Immature natural killer cell (primary cell): ENCODE measurements around the gene ZNF316. TPM values are rescaled to one million over a fixed set of nuclear protein-coding genes. Genes with fewer than 3 reads are reported as not detected.

Experiments used
- DNase-seq, 3 donors: peaks; one replicate each; pipeline ENCODE4 v3.0.0; 2022; ENCODE audit warnings: mixed read lengths in 1 of 3
- H3K27ac Mint-ChIP-seq, 6 donors: one replicate each; pipeline ENCODE4 v1.8.0; 2020; ENCODE audit warnings: mixed read lengths in 6 of 6, mild to moderate bottlenecking in 5 of 6, inconsistent platforms in 4 of 6, moderate library complexity in 3 of 6
- H3K27me3 Mint-ChIP-seq, 3 donors: one replicate each; pipeline ENCODE4 v1.8.0; 2020 to 2021; ENCODE audit warnings: low read depth in 3 of 3, mild to moderate bottlenecking in 3 of 3, mixed read lengths in 3 of 3, moderate library complexity in 3 of 3, inconsistent platforms in 1 of 3
- H3K36me3 Mint-ChIP-seq, 3 donors: one replicate each; pipeline ENCODE4 v1.8.0; 2020; ENCODE audit warnings: mixed read lengths in 3 of 3, inconsistent platforms in 2 of 3, mild to moderate bottlenecking in 2 of 3
- H3K4me1 Mint-ChIP-seq, 2 donors: one replicate each; pipeline ENCODE4 v1.8.0; 2020; ENCODE audit warnings: inconsistent platforms in 2 of 2, mild to moderate bottlenecking in 2 of 2, mixed read lengths in 2 of 2, moderate library complexity in 1 of 2
- H3K4me3 Mint-ChIP-seq, 5 donors: one replicate each; pipeline ENCODE4 v1.8.0; 2020; ENCODE audit warnings: mild to moderate bottlenecking in 5 of 5, mixed read lengths in 5 of 5, inconsistent platforms in 3 of 5, moderate library complexity in 3 of 5
- H3K9me3 Mint-ChIP-seq, 6 donors: one replicate each; pipeline ENCODE4 v1.8.0; 2020; ENCODE audit warnings: mild to moderate bottlenecking in 6 of 6, mixed read lengths in 6 of 6, inconsistent platforms in 4 of 6, moderate library complexity in 3 of 6
- polyA plus RNA-seq, 3 donors: library from polyadenylated mRNA; unstranded; fragments of 300-500 nt; fragmentation: Illumina TruSeq; gene quantifications; one replicate each; pipeline ENCODE4 v1.2.3, GENCODE V29; 2021

Gene ZNF316
- 1 to 10 TPM in 2 of 3 donors, under 1 TPM in 1; 0.97 to 3.5 (median 1.7) TPM for polyA plus RNA-seq

DNA sequence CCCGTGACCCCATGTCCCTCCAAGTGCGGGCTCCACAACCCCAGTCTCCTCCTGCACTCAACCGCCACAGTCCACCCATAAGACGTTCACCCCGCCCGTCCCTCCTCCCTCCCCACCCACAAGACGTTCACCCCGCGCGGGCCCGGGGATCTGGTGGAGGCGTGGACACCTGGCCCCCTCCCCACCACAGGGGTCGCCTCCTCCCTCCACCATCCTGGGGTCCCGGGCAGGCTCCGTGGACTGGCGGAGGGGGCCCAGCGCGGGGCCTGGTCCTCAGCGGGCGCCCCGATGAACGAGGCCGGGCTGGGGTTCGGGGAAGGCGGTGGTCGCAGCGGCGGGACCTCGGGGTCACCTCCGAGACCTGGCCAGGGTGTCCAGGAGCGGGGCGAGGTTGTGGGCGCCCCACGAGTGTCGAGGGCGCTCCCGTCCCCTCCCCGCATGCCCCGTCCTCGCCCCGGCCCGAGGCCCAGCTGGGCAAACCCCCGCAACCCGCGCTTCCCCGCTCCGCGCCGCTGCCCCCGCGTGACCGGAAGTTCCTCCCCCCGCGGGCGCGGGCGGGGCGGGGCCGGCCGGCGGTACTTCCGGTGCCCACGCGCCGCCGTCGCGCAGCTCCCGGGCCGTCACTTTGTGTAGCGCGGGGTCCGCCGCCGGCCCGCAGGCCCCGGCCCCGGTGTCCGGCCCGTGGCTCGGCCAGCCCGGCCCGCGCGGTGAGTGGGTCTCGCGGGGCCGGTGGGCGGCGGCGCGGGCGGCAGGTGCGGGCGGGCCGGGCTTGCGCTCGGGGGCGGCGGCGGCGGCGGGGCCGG is at the start of gene ZNF316:
TSS of gene ZNF316 (plus strand) at position 578 of the 803 bp plus-strand sequence. CDS start 5,092 bp downstream, outside the sequence.
- Mint-ChIP-seq H3K9me3 (no peaks in the 10 kb centered on the region), H3K4me3 (peak within 1 kb of the TSS; percentile 79 to 90 (median 85)), H3K4me1 (peaks cover 33 to 39% of the 10 kb centered on the region in 2 donors), H3K27me3 (peaks cover 1 to 5% (median 3%) of the 10 kb centered on the region in 3 donors), H3K27ac (peak within 1 kb of the TSS; percentile 79 to 95 (median 88)), H3K36me3 (peaks cover 0 to 6% (median 0%) of the 10 kb centered on the region in 3 donors)
- DNase-seq, result peak; percentile 74 to 75 (median 75)

DNA sequence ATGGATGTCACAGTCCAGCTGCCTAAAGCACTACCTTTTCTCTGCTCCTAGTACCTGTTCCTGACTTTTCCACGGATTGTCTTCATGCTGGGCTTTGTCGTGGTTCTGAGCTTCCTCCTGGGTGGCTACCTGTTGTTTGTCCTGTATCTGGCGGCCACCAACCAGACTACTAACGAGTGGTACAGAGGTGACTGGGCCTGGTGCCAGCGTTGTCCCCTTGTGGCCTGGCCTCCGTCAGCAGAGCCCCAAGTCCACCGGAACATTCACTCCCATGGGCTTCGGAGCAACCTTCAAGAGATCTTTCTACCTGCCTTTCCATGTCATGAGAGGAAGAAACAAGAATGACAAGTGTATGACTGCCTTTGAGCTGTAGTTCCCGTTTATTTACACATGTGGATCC is 48.6 kb upstream of the ZNF316 start:
- DNase-seq, result no peak
- Mint-ChIP-seq H3K4me1 (peaks cover 19 to 23% of the 10 kb centered on the region in 2 donors), H3K36me3 (peaks cover 8 to 31% (median 20%) of the 10 kb centered on the region in 3 donors), H3K27me3 (peaks cover 12 to 17% (median 15%) of the 10 kb centered on the region in 3 donors), H3K4me3 (peak overlapping the region; percentile 47 to 78 (median 69)), H3K27ac (peak overlapping the region in 4 of 6 donors; percentile 68 to 88 (median 86)), H3K9me3 (no peaks in the 10 kb centered on the region)

DNA sequence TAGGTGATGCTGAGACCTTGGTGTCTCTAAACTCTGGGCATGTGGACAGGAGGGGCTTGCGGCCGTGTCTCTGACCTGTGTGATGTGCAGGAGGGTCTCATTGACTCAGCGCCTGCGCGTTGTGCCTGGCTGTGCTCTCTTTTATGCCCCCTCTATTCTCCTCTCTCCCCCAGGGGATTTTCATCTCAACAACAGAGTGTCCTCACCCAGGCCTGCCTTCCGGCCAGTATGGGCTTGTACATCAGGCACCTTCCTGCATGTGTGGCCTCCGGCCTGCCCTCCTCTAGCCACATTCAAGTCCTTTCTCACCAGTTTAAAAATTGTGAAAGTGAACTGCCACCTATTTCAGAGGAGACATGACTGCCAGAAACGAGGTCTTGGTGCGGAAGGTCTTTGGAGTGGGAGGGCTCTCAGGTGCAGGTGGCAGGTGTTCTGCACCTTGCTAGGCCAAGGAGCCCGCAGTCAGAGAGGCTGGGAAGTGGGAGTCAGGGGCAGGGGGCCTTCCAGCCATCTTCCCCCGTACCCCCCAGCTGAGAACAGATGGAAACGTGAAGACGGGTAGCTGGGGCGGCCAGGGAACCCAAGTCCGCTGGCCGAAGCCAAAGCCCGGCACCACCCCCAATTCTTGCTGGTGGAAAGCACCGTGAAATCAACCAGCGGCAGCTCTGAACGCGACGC is 47.8 kb upstream of the ZNF316 start:
- DNase-seq, result no peak
- peak overlapping the region; percentile 66 to 78 (median 69) for H3K4me3 Mint-ChIP-seq
- H3K4me1 Mint-ChIP-seq, result peaks cover 19 to 24% of the 10 kb centered on the region in 2 donors
- peaks cover 12 to 17% (median 15%) of the 10 kb centered on the region in 3 donors for H3K27me3 Mint-ChIP-seq
- peak overlapping the region; percentile 68 to 88 (median 82) for H3K27ac Mint-ChIP-seq
- H3K36me3 Mint-ChIP-seq, result peaks cover 9 to 31% (median 19%) of the 10 kb centered on the region in 3 donors
- H3K9me3 Mint-ChIP-seq, result no peaks in the 10 kb centered on the region

DNA sequence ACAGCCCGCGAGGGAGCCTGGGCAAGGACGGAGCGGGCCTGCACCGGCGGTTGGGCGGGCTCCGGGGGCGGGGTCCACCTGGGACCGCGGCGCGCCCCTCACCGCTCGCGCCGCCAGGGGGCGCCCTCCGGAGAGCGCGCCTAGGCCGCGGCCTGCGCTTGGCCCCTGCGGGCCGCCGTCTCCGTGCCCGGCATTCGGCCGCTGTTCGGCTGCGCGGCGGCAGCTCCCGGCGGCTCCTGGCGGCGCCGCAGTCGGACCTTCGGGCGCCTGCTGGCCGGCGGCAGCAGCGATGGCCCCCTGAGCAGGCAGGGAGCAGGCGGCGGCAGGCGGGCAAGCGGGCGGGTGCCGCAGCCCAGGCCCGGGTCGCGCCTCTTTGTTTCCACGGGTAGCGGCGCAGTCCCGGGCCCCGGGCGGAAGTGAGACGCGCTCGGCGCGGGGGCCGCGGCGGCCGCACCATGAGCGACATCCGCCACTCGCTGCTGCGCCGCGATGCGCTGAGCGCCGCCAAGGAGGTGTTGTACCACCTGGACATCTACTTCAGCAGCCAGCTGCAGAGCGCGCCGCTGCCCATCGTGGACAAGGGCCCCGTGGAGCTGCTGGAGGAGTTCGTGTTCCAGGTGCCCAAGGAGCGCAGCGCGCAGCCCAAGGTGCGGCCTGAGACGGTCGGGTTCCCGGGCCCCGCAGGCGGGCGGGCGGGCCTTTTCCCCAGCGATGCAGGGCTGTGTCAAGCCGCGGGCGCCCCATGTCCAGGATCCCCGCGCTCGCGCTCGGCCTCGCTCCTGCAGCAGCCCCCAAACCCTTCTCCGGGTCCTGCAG is 47.1 kb upstream of the ZNF316 start, which contains the start of gene INTS15:
TSS of gene INTS15 (plus strand) at position 193 of the 816 bp plus-strand sequence. CDS start at position 456, 263 bp downstream.
- peaks cover 12 to 17% (median 15%) of the 10 kb centered on the region in 3 donors for H3K27me3 Mint-ChIP-seq
- peak within 1 kb of the TSS; percentile 87 to 95 (median 91) for H3K4me3 Mint-ChIP-seq
- peak; percentile 87 to 90 (median 90) for DNase-seq
- H3K9me3 Mint-ChIP-seq, result no peaks in the 10 kb centered on the region
- H3K36me3 Mint-ChIP-seq, result peaks cover 9 to 27% (median 16%) of the 10 kb centered on the region in 3 donors
- H3K27ac Mint-ChIP-seq, result peak within 1 kb of the TSS; percentile 86 to 94 (median 92)
- H3K4me1 Mint-ChIP-seq, result peaks cover 19 to 24% of the 10 kb centered on the region in 2 donors

DNA sequence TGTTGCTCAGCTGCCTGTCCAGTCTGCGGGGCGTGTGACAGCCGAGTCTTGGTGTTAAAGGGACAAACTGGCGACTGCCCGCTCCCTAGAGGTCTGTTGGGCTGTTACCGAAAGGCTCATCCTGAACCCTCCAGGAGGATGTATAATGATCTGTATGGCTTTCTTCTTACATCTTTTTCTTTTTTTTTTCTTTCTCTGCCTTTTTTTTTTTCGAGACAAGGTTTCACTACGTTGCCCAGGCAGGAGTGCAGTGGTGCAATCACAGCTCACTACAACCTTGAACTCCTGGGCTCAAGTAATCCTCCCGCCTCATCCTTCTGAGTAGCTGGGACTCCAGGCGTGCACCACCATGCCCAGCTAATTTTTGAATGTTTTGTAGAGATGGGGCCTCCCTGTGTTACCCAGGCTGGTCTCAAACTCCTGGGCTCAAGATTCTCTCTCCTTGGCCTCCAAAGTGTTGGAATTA is 46.4 kb upstream of the ZNF316 start:
- Mint-ChIP-seq H3K4me1 (peaks cover 19 to 24% of the 10 kb centered on the region in 2 donors), H3K27ac (peak overlapping the region; percentile 79 to 94 (median 92)), H3K9me3 (no peaks in the 10 kb centered on the region), H3K27me3 (peaks cover 12 to 17% (median 15%) of the 10 kb centered on the region in 3 donors), H3K36me3 (peaks cover 7 to 32% (median 16%) of the 10 kb centered on the region in 3 donors), H3K4me3 (peak overlapping the region; percentile 87 to 95 (median 91))
- no peak for DNase-seq

DNA sequence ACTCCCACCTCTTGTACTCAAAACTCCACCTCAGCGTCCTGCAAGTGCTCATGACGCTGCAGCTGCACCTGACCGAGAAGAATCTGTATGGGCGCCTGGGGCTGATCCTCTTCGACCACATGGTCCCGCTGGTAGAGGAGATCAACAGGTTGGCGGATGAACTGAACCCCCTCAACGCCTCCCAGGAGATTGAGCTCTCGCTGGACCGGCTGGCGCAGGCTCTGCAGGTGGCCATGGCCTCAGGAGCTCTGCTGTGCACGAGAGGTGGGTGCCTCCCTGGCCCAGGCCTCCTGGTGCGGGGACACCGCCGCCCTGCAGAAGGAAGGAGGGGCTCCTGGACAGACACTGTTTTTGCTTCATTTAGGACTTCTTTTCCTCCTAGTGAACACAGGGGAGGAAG is 37.0 kb upstream of the ZNF316 start:
- peaks cover 0 to 11% of the 10 kb centered on the region in 2 donors for H3K4me1 Mint-ChIP-seq
- H3K4me3 Mint-ChIP-seq, result no peak overlapping the region
- H3K27ac Mint-ChIP-seq, result no peak overlapping the region
- DNase-seq, result no peak
- H3K36me3 Mint-ChIP-seq, result peaks cover 11 to 38% (median 11%) of the 10 kb centered on the region in 3 donors
- H3K27me3 Mint-ChIP-seq, result peaks cover 0 to 5% (median 0%) of the 10 kb centered on the region in 3 donors
- no peaks in the 10 kb centered on the region for H3K9me3 Mint-ChIP-seq

DNA sequence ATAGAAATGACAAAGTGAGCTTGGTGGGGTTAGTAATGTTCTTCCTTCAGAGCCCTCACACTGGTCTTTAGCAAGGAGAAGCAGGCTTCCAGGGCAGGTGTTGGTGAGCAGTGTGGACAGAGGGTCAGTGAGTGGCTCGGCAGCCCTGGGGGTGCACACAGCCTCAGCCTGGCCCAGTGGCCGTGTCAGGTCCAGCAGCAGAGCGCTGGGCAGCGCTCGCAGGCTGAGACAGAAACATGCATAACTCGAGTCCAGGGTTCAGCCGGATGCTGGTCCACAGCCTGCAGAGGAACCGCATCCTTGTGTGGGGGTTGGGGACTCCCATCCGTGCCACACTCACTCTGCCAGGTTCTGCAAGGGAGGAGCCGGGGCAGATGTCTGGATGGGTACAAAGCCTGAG is 32.7 kb upstream of the ZNF316 start:
- Mint-ChIP-seq H3K4me1 (peaks cover 0 to 6% of the 10 kb centered on the region in 2 donors), H3K9me3 (no peaks in the 10 kb centered on the region), H3K4me3 (no peak overlapping the region), H3K27ac (no peak overlapping the region), H3K36me3 (peaks cover 4 to 15% (median 5%) of the 10 kb centered on the region in 3 donors), H3K27me3 (peaks cover 0 to 3% (median 0%) of the 10 kb centered on the region in 3 donors)
- DNase-seq, result no peak

DNA sequence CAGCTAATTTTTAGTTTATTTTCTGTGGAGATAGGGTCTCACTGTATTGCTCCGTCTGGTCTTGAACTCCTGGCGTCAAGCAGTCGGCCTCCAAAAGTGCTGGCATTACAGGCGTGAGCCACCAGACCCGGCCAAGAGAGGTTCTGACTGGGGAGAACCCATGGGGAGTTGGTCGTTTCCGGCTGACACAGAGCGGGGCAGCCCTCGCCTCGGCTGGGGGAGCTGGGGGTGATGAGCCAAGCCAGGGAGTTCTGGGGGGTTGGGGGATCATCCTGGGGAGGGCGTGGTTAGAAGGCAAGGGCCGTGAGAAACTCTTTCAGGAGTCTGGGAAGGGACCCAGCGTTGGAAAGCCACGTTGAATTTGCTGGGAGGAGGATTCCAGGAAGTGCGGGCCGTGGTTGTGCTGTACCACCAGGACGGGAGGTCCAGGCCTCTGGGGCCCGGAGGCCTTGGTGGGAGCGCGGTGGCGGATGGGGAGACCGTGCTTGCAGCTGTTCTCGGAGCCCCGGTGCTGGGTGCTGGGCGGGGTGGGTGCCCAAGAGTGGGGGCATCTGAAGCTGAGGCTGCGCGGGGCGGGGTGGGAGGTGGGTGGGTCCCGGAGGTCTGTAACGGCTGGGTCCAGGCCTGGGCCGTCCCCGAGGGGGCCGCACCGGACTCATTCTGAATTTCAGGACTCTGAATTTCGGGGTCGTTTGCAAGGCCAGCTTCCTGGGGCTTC is 30.1 kb upstream of the ZNF316 start:
- Mint-ChIP-seq H3K27ac (no peak overlapping the region), H3K4me3 (no peak overlapping the region), H3K9me3 (no peaks in the 10 kb centered on the region), H3K27me3 (peaks cover 0 to 5% (median 0%) of the 10 kb centered on the region in 3 donors), H3K36me3 (peaks cover 3 to 9% (median 5%) of the 10 kb centered on the region in 3 donors), H3K4me1 (peaks cover 0 to 6% of the 10 kb centered on the region in 2 donors)
- DNase-seq, result no peak

DNA sequence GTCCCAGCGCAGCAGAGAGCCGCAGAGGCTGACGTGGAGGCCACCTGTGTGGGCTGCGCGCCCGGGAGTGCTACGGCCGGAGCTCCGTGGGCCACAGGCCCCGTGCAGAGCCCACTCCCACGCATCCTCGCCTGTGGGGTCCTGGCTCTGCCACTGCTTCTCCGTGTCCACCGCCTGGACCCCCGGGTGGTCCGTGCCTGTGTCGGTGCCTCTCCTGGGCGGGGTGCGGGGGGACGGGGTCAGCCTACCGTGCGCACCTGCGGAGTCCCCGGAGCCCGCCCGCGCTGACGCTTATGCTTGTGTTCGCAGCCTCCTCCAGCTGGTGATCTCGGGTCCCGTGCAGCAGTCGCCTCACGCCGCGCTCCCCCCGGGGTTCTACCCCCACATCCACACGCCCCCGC is 29.5 kb upstream of the ZNF316 start:
- no peak overlapping the region for H3K27ac Mint-ChIP-seq
- peaks cover 0 to 6% (median 5%) of the 10 kb centered on the region in 3 donors for H3K36me3 Mint-ChIP-seq
- DNase-seq, result no peak
- H3K27me3 Mint-ChIP-seq, result peaks cover 0 to 5% (median 0%) of the 10 kb centered on the region in 3 donors
- H3K4me3 Mint-ChIP-seq, result no peak overlapping the region
- peaks cover 0 to 2% of the 10 kb centered on the region in 2 donors for H3K4me1 Mint-ChIP-seq
- no peaks in the 10 kb centered on the region for H3K9me3 Mint-ChIP-seq

DNA sequence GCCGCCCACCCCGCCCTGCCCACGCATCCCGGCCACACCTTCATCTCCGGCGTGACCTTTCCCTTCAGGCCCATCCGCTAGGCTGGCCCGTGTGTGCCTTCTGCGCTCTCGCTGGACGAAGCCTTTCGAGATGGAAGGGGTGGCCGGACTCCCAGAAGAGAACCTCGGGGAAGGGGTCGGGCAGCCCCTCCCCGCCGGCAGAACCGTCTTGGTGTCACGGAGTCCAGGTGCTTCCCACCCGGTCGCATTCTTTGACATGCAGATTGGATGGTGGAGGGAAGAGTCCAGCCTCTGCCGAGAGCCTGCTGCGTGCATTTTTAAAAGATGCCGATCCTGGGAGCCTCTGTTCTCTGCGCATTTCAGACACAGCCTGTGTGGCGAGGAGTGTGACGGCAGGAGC is 29.0 kb upstream of the ZNF316 start:
- DNase-seq, result no peak
- H3K27ac Mint-ChIP-seq, result no peak overlapping the region
- H3K9me3 Mint-ChIP-seq, result no peaks in the 10 kb centered on the region
- peaks cover 0 to 6% (median 5%) of the 10 kb centered on the region in 3 donors for H3K36me3 Mint-ChIP-seq
- H3K4me1 Mint-ChIP-seq, result peaks cover 0 to 2% of the 10 kb centered on the region in 2 donors
- no peak overlapping the region for H3K4me3 Mint-ChIP-seq
- H3K27me3 Mint-ChIP-seq, result peaks cover 0 to 5% (median 0%) of the 10 kb centered on the region in 3 donors

DNA sequence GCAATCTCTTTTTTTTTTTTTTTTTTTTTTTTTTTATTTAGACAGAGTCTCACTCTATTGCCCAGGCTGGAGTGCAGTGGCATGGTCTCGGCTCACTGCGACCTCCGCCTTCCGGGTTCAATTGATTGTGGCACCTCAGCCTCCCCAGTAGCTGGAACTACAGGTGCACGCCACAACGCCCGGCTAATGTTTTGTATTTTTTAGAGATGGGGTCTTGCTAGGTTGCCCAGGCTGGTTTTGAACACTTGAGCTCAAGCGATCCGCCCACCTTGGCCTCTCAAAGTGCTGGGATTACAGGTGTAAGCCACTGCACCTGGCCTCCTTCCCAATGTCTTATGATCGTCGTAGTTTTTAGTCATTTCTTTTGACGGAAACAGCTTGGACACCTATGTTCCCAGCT is 28.3 kb upstream of the ZNF316 start:
- peaks cover 0 to 6% (median 5%) of the 10 kb centered on the region in 3 donors for H3K36me3 Mint-ChIP-seq
- DNase-seq, result no peak
- H3K4me1 Mint-ChIP-seq, result peaks cover 0 to 2% of the 10 kb centered on the region in 2 donors
- no peaks in the 10 kb centered on the region for H3K9me3 Mint-ChIP-seq
- peaks cover 0 to 5% (median 0%) of the 10 kb centered on the region in 3 donors for H3K27me3 Mint-ChIP-seq
- H3K27ac Mint-ChIP-seq, result no peak overlapping the region
- no peak overlapping the region for H3K4me3 Mint-ChIP-seq

DNA sequence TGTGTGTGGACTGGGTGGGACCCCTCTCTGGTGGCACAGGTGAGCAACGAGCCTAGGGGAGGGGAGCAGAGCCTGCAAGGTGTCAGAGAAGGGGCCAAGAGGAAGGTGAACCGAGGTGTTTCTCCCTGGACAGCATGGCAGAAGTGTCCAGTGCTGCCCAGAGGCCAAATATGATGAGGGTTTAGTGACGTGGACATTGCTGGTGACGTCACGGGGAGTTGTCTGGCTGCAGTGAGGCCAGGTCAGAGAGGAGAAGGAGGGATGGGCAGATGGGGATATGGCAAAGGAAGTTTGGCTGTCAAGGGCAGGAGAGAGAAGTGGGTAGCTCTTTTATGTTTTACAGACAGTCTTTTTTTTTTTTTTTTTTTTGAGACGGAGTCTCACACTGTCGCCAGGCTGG is 24.3 kb upstream of the ZNF316 start:
- peaks cover 12 to 13% of the 10 kb centered on the region in 2 donors for H3K4me1 Mint-ChIP-seq
- H3K36me3 Mint-ChIP-seq, result peaks cover 0 to 4% (median 0%) of the 10 kb centered on the region in 3 donors
- peak overlapping the region in 1 of 6 donors; percentile 62 for H3K27ac Mint-ChIP-seq
- peak overlapping the region in 3 of 5 donors; percentile 38 to 68 (median 65) for H3K4me3 Mint-ChIP-seq
- H3K27me3 Mint-ChIP-seq, result peaks cover 0 to 5% (median 3%) of the 10 kb centered on the region in 3 donors
- no peak for DNase-seq
- H3K9me3 Mint-ChIP-seq, result no peaks in the 10 kb centered on the region
